ENCODE measurements around the gene RB1.

- TF ChIP-seq CTCF (IDR thresholded peaks at IDR 0.05; ENCODE audit: poor library complexity, severe bottlenecking) (no peak), EP300 (conservative IDR thresholded peaks at IDR 0.05; ENCODE audit: poor library complexity, severe bottlenecking) (no peak)
Observed at GRCh38 chr13:48404952-48405351, 101.4 kb downstream of the RB1 start.

All from neural cell (in vitro differentiated cells).